Measurements from ENCODE around the gene RIN1. TPM values are rescaled to one million over a fixed set of nuclear protein-coding genes. Genes with fewer than 3 reads are reported as not detected.
A peak's percentile ranks its signal among the peaks of the same experiment; 100 is the strongest.

RIN1 gene
- total and polyA plus RNA-seq, 2 experiments from 2014 or later, result 2.5 to 8.2 TPM

DNA sequence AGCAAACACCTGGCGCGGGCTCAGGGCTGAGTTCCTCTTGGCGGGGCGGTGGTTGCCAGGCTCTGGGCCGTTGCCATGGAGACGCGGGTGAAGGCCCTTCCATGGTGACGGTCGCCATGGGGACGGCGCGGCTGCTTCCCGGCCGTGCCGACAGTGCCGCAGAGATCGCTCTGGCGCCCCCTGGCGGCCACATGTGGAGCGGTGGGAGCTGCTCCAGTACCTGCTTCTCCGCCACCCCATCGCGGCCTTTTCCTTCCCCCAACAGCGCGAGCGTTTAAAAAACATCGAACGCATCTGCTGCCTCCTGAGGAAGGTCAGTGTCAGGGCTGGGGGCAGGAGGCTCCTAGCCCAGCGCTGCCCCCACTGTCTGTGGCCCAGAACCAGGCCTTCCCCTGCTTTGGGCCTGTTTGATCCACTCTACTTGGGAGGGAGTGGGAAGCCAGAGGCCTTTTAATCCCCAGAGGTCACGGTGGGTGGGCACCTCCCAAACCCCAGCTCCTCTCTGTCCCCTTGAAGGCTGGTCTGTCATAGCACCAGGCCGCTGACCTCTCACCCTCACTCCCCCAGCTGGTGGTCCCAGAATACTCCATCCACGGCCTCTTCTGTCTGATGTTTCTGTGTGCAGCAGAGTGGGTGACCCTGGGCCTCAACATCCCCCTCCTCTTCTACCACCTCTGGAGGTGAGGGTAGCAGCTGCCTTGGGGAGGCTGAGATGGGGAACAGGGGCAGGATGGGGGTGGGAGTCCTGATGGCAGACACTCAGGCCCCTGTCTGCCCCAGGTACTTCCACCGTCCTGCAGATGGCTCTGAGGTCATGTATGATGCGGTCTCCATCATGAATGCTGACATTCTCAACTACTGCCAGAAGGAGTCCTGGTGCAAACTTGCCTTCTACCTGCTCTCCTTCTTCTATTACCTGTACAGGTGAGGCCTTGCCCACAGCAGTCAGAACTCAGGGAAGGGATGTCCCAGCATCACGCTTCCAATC lies 53.5 kb downstream of the RIN1 start:
- peaks cover 32% of the 10 kb centered on the region for H3K4me1 Mint-ChIP-seq
- Histone ChIP-seq H3F3A (replicated peaks; ENCODE audit: low read depth) (0 out of 2 replicates have a peak, but pooled peaks cover 11% of the 10 kb centered on the region), H4K20me1 (replicated peaks; ENCODE audit: insufficient read depth) (no peaks in the 10 kb centered on the region; the same call in none of the 2 replicates), H3K79me2 (replicated peaks; ENCODE audit: insufficient read depth) (no peaks in the 10 kb centered on the region), H3K36me3 (ENCODE audit: insufficient read depth) (no peaks in the 10 kb centered on the region; the same call in 1 of the 2 replicates), H3K9me2 (ENCODE audit: insufficient read depth) (no peaks in the 10 kb centered on the region), H3K4me1 (ENCODE audit: insufficient read depth) (peaks cover 9% of the 10 kb centered on the region), H3K4me2 (peak overlapping the region; percentile 66; the same call in 1 of the 2 replicates), H3K27ac (ENCODE audit: low read depth) (peak overlapping the region; percentile 78; the same call in 1 of the 2 replicates), H3K27me3 (ENCODE audit: insufficient read depth) (no peaks in the 10 kb centered on the region), H2AFZ (no peak overlapping the region), H3K4me3 (peak overlapping the region; percentile 43)
- 0 out of 3 replicates have a peak overlapping the region, but pooled peaks have one; percentile 23 for H3K4me3 Mint-ChIP-seq
- peaks cover 29% of the 10 kb centered on the region for H3K27me3 Mint-ChIP-seq (ENCODE audit: insufficient read depth, low read depth, poor library complexity)
- H3K27ac Mint-ChIP-seq, result no peak overlapping the region
- H3K36me3 Mint-ChIP-seq (ENCODE audit: low read depth), result no peaks in the 10 kb centered on the region; the same call in 2 of the 3 replicates
- DNase-seq (ENCODE audit: low spot score) (peak; percentile 99), ATAC-seq (peak; percentile 85)
- H3K9me3 Mint-ChIP-seq, result no peaks in the 10 kb centered on the region
- peak; percentile 43; the same call in 1 of the 2 replicates for TF ChIP-seq CREB1 (CRISPR knock-in tag; IDR thresholded peaks at IDR 0.05; ENCODE audit: low read depth)
- TF ChIP-seq, protein P1, sequence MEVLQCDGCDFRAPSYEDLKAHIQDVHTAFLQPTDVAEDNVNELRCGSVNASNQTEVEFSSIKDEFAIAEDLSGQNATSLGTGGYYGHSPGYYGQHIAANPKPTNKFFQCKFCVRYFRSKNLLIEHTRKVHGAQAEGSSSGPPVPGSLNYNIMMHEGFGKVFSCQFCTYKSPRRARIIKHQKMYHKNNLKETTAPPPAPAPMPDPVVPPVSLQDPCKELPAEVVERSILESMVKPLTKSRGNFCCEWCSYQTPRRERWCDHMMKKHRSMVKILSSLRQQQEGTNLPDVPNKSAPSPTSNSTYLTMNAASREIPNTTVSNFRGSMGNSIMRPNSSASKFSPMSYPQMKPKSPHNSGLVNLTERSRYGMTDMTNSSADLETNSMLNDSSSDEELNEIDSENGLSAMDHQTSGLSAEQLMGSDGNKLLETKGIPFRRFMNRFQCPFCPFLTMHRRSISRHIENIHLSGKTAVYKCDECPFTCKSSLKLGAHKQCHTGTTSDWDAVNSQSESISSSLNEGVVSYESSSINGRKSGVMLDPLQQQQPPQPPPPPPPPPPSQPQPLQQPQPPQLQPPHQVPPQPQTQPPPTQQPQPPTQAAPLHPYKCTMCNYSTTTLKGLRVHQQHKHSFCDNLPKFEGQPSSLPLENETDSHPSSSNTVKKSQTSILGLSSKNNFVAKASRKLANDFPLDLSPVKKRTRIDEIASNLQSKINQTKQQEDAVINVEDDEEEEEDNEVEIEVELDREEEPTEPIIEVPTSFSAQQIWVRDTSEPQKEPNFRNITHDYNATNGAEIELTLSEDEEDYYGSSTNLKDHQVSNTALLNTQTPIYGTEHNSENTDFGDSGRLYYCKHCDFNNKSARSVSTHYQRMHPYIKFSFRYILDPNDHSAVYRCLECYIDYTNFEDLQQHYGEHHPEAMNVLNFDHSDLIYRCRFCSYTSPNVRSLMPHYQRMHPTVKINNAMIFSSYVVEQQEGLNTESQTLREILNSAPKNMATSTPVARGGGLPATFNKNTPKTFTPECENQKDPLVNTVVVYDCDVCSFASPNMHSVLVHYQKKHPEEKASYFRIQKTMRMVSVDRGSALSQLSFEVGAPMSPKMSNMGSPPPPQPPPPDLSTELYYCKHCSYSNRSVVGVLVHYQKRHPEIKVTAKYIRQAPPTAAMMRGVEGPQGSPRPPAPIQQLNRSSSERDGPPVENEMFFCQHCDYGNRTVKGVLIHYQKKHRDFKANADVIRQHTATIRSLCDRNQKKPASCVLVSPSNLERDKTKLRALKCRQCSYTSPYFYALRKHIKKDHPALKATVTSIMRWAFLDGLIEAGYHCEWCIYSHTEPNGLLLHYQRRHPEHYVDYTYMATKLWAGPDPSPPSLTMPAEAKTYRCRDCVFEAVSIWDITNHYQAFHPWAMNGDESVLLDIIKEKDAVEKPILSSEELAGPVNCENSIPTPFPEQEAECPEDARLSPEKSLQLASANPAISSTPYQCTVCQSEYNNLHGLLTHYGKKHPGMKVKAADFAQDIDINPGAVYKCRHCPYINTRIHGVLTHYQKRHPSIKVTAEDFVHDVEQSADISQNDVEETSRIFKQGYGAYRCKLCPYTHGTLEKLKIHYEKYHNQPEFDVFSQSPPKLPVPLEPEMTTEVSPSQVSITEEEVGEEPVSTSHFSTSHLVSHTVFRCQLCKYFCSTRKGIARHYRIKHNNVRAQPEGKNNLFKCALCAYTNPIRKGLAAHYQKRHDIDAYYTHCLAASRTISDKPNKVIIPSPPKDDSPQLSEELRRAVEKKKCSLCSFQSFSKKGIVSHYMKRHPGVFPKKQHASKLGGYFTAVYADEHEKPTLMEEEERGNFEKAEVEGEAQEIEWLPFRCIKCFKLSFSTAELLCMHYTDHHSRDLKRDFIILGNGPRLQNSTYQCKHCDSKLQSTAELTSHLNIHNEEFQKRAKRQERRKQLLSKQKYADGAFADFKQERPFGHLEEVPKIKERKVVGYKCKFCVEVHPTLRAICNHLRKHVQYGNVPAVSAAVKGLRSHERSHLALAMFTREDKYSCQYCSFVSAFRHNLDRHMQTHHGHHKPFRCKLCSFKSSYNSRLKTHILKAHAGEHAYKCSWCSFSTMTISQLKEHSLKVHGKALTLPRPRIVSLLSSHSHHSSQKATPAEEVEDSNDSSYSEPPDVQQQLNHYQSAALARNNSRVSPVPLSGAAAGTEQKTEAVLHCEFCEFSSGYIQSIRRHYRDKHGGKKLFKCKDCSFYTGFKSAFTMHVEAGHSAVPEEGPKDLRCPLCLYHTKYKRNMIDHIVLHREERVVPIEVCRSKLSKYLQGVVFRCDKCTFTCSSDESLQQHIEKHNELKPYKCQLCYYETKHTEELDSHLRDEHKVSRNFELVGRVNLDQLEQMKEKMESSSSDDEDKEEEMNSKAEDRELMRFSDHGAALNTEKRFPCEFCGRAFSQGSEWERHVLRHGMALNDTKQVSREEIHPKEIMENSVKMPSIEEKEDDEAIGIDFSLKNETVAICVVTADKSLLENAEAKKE (CRISPR knock-in tag; IDR thresholded peaks at IDR 0.05), result no peak
- no peak for TF ChIP-seq EZH2phosphoT487 (IDR thresholded peaks at IDR 0.05; ENCODE audit: unreplicated experiment)
- TF ChIP-seq POLR2AphosphoS5 (IDR thresholded peaks at IDR 0.05; ENCODE audit: low read depth), result peak; percentile 31; the same call in 1 of the 2 replicates
- TF ChIP-seq, protein P2, sequence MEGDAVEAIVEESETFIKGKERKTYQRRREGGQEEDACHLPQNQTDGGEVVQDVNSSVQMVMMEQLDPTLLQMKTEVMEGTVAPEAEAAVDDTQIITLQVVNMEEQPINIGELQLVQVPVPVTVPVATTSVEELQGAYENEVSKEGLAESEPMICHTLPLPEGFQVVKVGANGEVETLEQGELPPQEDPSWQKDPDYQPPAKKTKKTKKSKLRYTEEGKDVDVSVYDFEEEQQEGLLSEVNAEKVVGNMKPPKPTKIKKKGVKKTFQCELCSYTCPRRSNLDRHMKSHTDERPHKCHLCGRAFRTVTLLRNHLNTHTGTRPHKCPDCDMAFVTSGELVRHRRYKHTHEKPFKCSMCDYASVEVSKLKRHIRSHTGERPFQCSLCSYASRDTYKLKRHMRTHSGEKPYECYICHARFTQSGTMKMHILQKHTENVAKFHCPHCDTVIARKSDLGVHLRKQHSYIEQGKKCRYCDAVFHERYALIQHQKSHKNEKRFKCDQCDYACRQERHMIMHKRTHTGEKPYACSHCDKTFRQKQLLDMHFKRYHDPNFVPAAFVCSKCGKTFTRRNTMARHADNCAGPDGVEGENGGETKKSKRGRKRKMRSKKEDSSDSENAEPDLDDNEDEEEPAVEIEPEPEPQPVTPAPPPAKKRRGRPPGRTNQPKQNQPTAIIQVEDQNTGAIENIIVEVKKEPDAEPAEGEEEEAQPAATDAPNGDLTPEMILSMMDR (conservative IDR thresholded peaks at IDR 0.05; ENCODE audit: low read depth in 2 of 2), result peak; percentile 77 to 98

Small RNA genes lying within 50 kb of the gene (small RNA-seq; reads per million reads assigned to genes)
- gene RF00017 (ENCODE audit: low replicate concordance), result not detected

Other genes with a start within 250 kb of the RIN1 start
- 31.1 and 40.4 TPM in 2 replicates for gene KLC2, start 78.7 kb downstream of the RIN1 start, total RNA-seq (2014; rRNA removed; shearing (Covaris generic))
- 17.8 and 18.3 TPM in 2 replicates for gene KLC2, start 78.7 kb downstream of the RIN1 start, polyA plus RNA-seq (2016; fragmentation: Nextera tagmentation; extraction: Ambion mirVana)
- gene RAB1B, start 67.8 kb downstream of the RIN1 start, total RNA-seq (2014; rRNA removed; shearing (Covaris generic)), result 92.7 and 99.6 TPM in 2 replicates
- gene RAB1B, start 67.8 kb downstream of the RIN1 start, polyA plus RNA-seq (2016; fragmentation: Nextera tagmentation; extraction: Ambion mirVana), result 30.3 and 30.5 TPM in 2 replicates
- gene CNIH2, start 58.3 kb downstream of the RIN1 start, total RNA-seq (2014; rRNA removed; shearing (Covaris generic)), result 9.2 and 10.8 TPM in 2 replicates
- gene CNIH2, start 58.3 kb downstream of the RIN1 start, polyA plus RNA-seq (2016; fragmentation: Nextera tagmentation; extraction: Ambion mirVana), result 4.3 and 7.9 TPM in 2 replicates
- gene YIF1A, start 47.3 kb downstream of the RIN1 start, total RNA-seq (2014; rRNA removed; shearing (Covaris generic)), result 75.0 and 87.0 TPM in 2 replicates
- 71.5 and 75.6 TPM in 2 replicates for gene YIF1A, start 47.3 kb downstream of the RIN1 start, polyA plus RNA-seq (2016; fragmentation: Nextera tagmentation; extraction: Ambion mirVana)
- 4.4 and 5.0 TPM in 2 replicates for gene TMEM151A, start 44.5 kb downstream of the RIN1 start, total RNA-seq (2014; rRNA removed; shearing (Covaris generic))
- 1.0 and 1.2 TPM in 2 replicates for gene TMEM151A, start 44.5 kb downstream of the RIN1 start, polyA plus RNA-seq (2016; fragmentation: Nextera tagmentation; extraction: Ambion mirVana)
- 2.0 and 3.8 TPM in 2 replicates for gene CD248, start 19.4 kb downstream of the RIN1 start, total RNA-seq (2014; rRNA removed; shearing (Covaris generic))
- gene CD248, start 19.4 kb downstream of the RIN1 start, polyA plus RNA-seq (2016; fragmentation: Nextera tagmentation; extraction: Ambion mirVana), result 2.4 and 2.7 TPM in 2 replicates
- 53.6 and 59.1 TPM in 2 replicates for gene BRMS1, start 8.7 kb upstream of the RIN1 start, total RNA-seq (2014; rRNA removed; shearing (Covaris generic))
- gene BRMS1, start 8.7 kb upstream of the RIN1 start, polyA plus RNA-seq (2016; fragmentation: Nextera tagmentation; extraction: Ambion mirVana), result 61.7 and 62.2 TPM in 2 replicates
- 41.9 TPM in 2 replicates for gene B4GAT1, start 11.2 kb upstream of the RIN1 start, total RNA-seq (2014; rRNA removed; shearing (Covaris generic))
- gene B4GAT1, start 11.2 kb upstream of the RIN1 start, polyA plus RNA-seq (2016; fragmentation: Nextera tagmentation; extraction: Ambion mirVana), result 23.5 and 26.7 TPM in 2 replicates
- gene SLC29A2, start 35.3 kb upstream of the RIN1 start, total RNA-seq (2014; rRNA removed; shearing (Covaris generic)), result 26.3 and 31.1 TPM in 2 replicates
- gene SLC29A2, start 35.3 kb upstream of the RIN1 start, polyA plus RNA-seq (2016; fragmentation: Nextera tagmentation; extraction: Ambion mirVana), result 26.0 TPM in 2 replicates
- 0.35 and 0.97 TPM in 2 replicates for gene NPAS4, start 84.6 kb upstream of the RIN1 start, total RNA-seq (2014; rRNA removed; shearing (Covaris generic))
- gene NPAS4, start 84.6 kb upstream of the RIN1 start, polyA plus RNA-seq (2016; fragmentation: Nextera tagmentation; extraction: Ambion mirVana), result 0.66 and 0.71 TPM in 2 replicates
- 139 and 234 TPM in 2 replicates for gene MRPL11, start 102.4 kb upstream of the RIN1 start, total RNA-seq (2014; rRNA removed; shearing (Covaris generic))
- gene MRPL11, start 102.4 kb upstream of the RIN1 start, polyA plus RNA-seq (2016; fragmentation: Nextera tagmentation; extraction: Ambion mirVana), result 236 and 237 TPM in 2 replicates
- 8.5 and 9.1 TPM in 2 replicates for gene PELI3, start 130.5 kb upstream of the RIN1 start, total RNA-seq (2014; rRNA removed; shearing (Covaris generic))
- 2.2 and 2.8 TPM in 2 replicates for gene PELI3, start 130.5 kb upstream of the RIN1 start, polyA plus RNA-seq (2016; fragmentation: Nextera tagmentation; extraction: Ambion mirVana)
- gene DPP3, start 144.0 kb upstream of the RIN1 start, total RNA-seq (2014; rRNA removed; shearing (Covaris generic)), result 85.9 and 101 TPM in 2 replicates
- gene DPP3, start 144.0 kb upstream of the RIN1 start, polyA plus RNA-seq (2016; fragmentation: Nextera tagmentation; extraction: Ambion mirVana), result 22.2 and 22.7 TPM in 2 replicates
- 27.8 and 41.3 TPM in 2 replicates for gene BBS1, start 174.2 kb upstream of the RIN1 start, total RNA-seq (2014; rRNA removed; shearing (Covaris generic))
- gene BBS1, start 174.2 kb upstream of the RIN1 start, polyA plus RNA-seq (2016; fragmentation: Nextera tagmentation; extraction: Ambion mirVana), result 8.7 and 11.6 TPM in 2 replicates
- 10.0 and 13.1 TPM in 2 replicates for gene ZDHHC24, start 209.6 kb upstream of the RIN1 start, total RNA-seq (2014; rRNA removed; shearing (Covaris generic))
- 5.6 and 7.3 TPM in 2 replicates for gene ZDHHC24, start 209.6 kb upstream of the RIN1 start, polyA plus RNA-seq (2016; fragmentation: Nextera tagmentation; extraction: Ambion mirVana)
- gene ACTN3, start 210.5 kb upstream of the RIN1 start, total RNA-seq (2014; rRNA removed; shearing (Covaris generic)), result 3.8 and 6.3 TPM in 2 replicates
- 6.0 and 7.3 TPM in 2 replicates for gene ACTN3, start 210.5 kb upstream of the RIN1 start, polyA plus RNA-seq (2016; fragmentation: Nextera tagmentation; extraction: Ambion mirVana)
- gene CTSF, start 232.2 kb upstream of the RIN1 start, total RNA-seq (2014; rRNA removed; shearing (Covaris generic)), result 39.9 and 51.1 TPM in 2 replicates
- gene CTSF, start 232.2 kb upstream of the RIN1 start, polyA plus RNA-seq (2016; fragmentation: Nextera tagmentation; extraction: Ambion mirVana), result 20.4 and 21.6 TPM in 2 replicates